ENCODE data around the gene PDSS2. TPM values are rescaled to one million over a fixed set of nuclear protein-coding genes. Genes with fewer than 3 reads are reported as not detected.

The PDSS2 gene
- total RNA-seq, 1 experiment from 2014 or later = 12.1 TPM

DNA sequence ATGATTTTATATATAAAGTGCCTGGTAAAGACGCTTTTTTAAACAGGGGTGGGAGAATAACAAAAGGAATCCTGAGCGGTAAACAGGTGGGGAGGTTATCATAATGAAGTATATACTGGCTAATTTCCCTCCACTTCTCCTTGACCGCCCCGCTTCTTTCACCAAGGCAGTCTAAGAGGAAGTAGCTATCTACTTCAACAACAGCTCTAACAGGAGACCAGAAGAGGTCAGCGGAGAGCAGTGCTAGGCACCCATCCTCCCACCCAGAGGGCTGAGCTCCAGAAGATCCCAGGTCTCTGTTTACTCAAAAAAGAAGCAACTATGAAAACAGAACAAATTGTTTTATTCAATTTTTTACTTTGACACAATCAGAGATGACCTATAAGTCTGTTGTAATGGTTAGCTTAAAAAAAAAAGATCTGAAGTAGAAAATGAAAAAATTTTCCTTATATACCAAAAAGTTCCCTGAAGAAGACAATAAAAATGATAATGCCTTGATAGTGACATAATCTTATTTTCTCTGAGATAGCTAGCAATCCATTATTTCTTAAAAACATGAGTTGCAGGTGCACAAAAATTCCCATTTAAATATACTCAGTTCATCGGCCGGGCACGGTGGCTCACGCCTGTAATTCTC lies 141.1 kb downstream of the PDSS2 start:
- H3K23ac ChIP-seq (ENCODE audit: insufficient read length, low read depth, low read length) = no peak overlapping the region
- no peak overlapping the region for H3K56ac ChIP-seq (ENCODE audit: insufficient read length, low read depth, low read length)
- no peaks in the 10 kb centered on the region for H3K9me3 ChIP-seq (ENCODE audit: control insufficient read depth, low read depth, low read length)
- no peak overlapping the region for H4K5ac ChIP-seq (ENCODE audit: insufficient read length, low read depth, low read length)
- no peak overlapping the region for H3K14ac ChIP-seq (ENCODE audit: insufficient read depth, low read length)
- no peak overlapping the region for H4K8ac ChIP-seq (replicated peaks; ENCODE audit: insufficient read length, low read depth, low read length)
- no peak overlapping the region for H3K27ac Mint-ChIP-seq
- no peaks in the 10 kb centered on the region for H3K27me3 ChIP-seq (ENCODE audit: insufficient read depth, low read length)
- no peaks in the 10 kb centered on the region for H3K9me3 Mint-ChIP-seq
- no peak overlapping the region for H2BK5ac ChIP-seq (ENCODE audit: insufficient read length, low read length)
- WGBS (ENCODE audit: extremely low coverage, insufficient read length, low lambda C conversion rate) = no CpG with 5 or more reads among the region's 9 CpGs
- H3K18ac ChIP-seq (ENCODE audit: insufficient read length, low read depth, low read length) = no peak overlapping the region
- peak; percentile 83 for TF ChIP-seq CTCF (conservative IDR thresholded peaks at IDR 0.05)
- H3K9ac ChIP-seq (ENCODE audit: extremely low read depth, insufficient read length, low read length) = no peak overlapping the region
- H3K4me1 ChIP-seq (ENCODE audit: insufficient read depth, low read length) = no peaks in the 10 kb centered on the region
- H4K20me1 ChIP-seq (ENCODE audit: control insufficient read depth, insufficient read depth, insufficient read length) = no peaks in the 10 kb centered on the region
- no peak overlapping the region for H3K4me2 ChIP-seq (ENCODE audit: insufficient read depth, insufficient read length, low read length)
- H2BK20ac ChIP-seq (ENCODE audit: low read depth, low read length, poor library complexity, severe bottlenecking) = no peak overlapping the region
- no peak overlapping the region for H4K91ac ChIP-seq (ENCODE audit: insufficient read length, low read depth, low read length)
- no peaks in the 10 kb centered on the region for H3K79me2 ChIP-seq (ENCODE audit: insufficient read depth, low read length)
- H3K23me2 ChIP-seq (ENCODE audit: insufficient read length, low read depth, low read length, poor library complexity, severe bottlenecking) = no peaks in the 10 kb centered on the region
- no peak overlapping the region for H2AFZ ChIP-seq (ENCODE audit: low read length)
- no peak overlapping the region for H2AK5ac ChIP-seq (ENCODE audit: insufficient read length, low read length)
- H3K4me3 Mint-ChIP-seq = no peak overlapping the region
- 0 out of 4 replicates have a peak, but pooled peaks cover 0 to 2% of the 10 kb centered on the region in 2 experiments for H3K4me1 Mint-ChIP-seq
- no peaks in the 10 kb centered on the region for H3K36me3 Mint-ChIP-seq (ENCODE audit: insufficient read depth in 1 of 3, low read depth in 3 of 3)
- H3T11ph ChIP-seq (ENCODE audit: low read length) = no peak overlapping the region
- no peaks in the 10 kb centered on the region for H3K27me3 Mint-ChIP-seq (ENCODE audit: low read depth)
- peak; percentile 60 for DNase-seq
- H2BK120ac ChIP-seq (ENCODE audit: low read depth, low read length, poor library complexity, severe bottlenecking) = no peak overlapping the region
- H3K27ac ChIP-seq (ENCODE audit: insufficient read length, low read depth, low read length) = no peak overlapping the region
- H3K79me1 ChIP-seq (ENCODE audit: insufficient read depth, low read depth, low read length, poor library complexity, severe bottlenecking) = no peaks in the 10 kb centered on the region
- H2BK15ac ChIP-seq (ENCODE audit: low read depth, low read length) = no peak overlapping the region
- H2BK12ac ChIP-seq (ENCODE audit: insufficient read length, low read depth, low read length) = no peak overlapping the region
- H3K4ac ChIP-seq (ENCODE audit: low read depth, low read length) = no peak overlapping the region
